Panc1 (cell line): ENCODE measurements around the gene SPEM2.

ENCODE experiments used
- CTCF ChIP-seq: fragments of 450-650 bp; IDR thresholded peaks from 2 replicates; pipeline ENCODE4 v1.5.1; 2017; ENCODE audit warnings: mild to moderate bottlenecking
- REST ChIP-seq, 2 experiments: IDR thresholded peaks; 2 replicates each; pipeline ENCODE4 v1.6.1; 2011 to 2012; ENCODE audit warnings: low read depth in 2 of 2, control low read depth in 1 of 2, low read length in 1 of 2, mild to moderate bottlenecking in 1 of 2, moderate library complexity in 1 of 2; ENCODE audit not compliant: insufficient read depth in 1 of 2

DNA sequence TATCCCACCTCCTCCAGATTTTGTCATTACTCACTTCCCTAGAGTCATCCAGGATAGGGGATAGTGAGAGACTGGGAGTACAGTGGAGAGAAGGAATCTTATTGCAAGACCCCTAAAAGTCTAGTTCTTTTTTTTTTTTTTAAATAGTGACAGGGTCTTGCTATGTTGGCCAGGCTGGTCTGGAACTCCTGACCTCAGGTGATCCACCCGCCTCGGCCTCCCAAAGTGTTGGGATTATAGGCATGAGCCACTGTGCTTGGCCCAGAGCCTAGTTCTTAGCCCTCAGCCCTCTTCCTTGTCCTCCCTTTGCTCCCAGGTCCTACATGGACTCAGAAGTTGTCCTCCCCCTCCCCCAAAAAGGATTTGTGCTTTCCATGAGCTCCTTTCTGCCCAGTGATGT, 16.7 kb downstream of the SPEM2 start:
- TF ChIP-seq REST (IDR thresholded peaks at IDR 0.05; ENCODE audit: insufficient read depth in 1 of 2, low read depth in 2 of 2, low read length in 1 of 2) (no peak), CTCF (no peak)
